ENCODE measurements around the gene CPT1B.
A peak's percentile ranks its signal among the peaks of the same experiment; 100 is the strongest.
"Not testable (repeated sequence)": the region's sequence is repeated elsewhere in the genome, so short reads cannot be mapped to it uniquely, and the experiment has no call there.

CPT1B gene

GRCh38 chr22:50525104-50525857, 52.9 kb downstream of the CPT1B start, which contains the start of gene SCO2:
Gene SCO2, minus strand, starts transcription at chr22:50525598. Its CDS starts 1,187 bp downstream, at chr22:50524411.
- peaks cover 19% of the 10 kb centered on the region for H3K36me3 ChIP-seq (ENCODE audit: control insufficient read depth, insufficient read depth, low read length)
- no peaks in the 10 kb centered on the region for H3K9me3 ChIP-seq (ENCODE audit: control insufficient read depth, low read length)
- no peaks in the 10 kb centered on the region for H3K27me3 ChIP-seq (ENCODE audit: control insufficient read depth, insufficient read depth, low read length)
- peaks cover 41% of the 10 kb centered on the region for H3K4me1 ChIP-seq (ENCODE audit: control insufficient read depth, insufficient read depth, low read length)
- H3K9ac ChIP-seq (ENCODE audit: low read length), result peak within 1 kb of the TSS; percentile 70
- peak within 1 kb of the TSS; percentile 50 for H3K4me3 ChIP-seq (ENCODE audit: low read length)

- Histone ChIP-seq H3K9me3 (ENCODE audit: control insufficient read depth, low read length) (no peaks in the 10 kb centered on the region), H3K27me3 (ENCODE audit: control insufficient read depth, insufficient read depth, low read length) (no peaks in the 10 kb centered on the region), H3K9ac (ENCODE audit: low read length) (peak overlapping the region; percentile 70), H3K36me3 (ENCODE audit: control insufficient read depth, insufficient read depth, low read length) (peaks cover 19% of the 10 kb centered on the region), H3K4me3 (ENCODE audit: low read length) (peak overlapping the region; percentile 50), H3K4me1 (ENCODE audit: control insufficient read depth, insufficient read depth, low read length) (peaks cover 39% of the 10 kb centered on the region)
Observed at GRCh38 chr22:50524676-50525103, 53.5 kb downstream of the CPT1B start.

- Histone ChIP-seq H3K4me3 (ENCODE audit: low read length) (peak overlapping the region; percentile 50), H3K36me3 (ENCODE audit: control insufficient read depth, insufficient read depth, low read length) (peaks cover 19% of the 10 kb centered on the region), H3K9ac (ENCODE audit: low read length) (peak overlapping the region; percentile 70), H3K9me3 (ENCODE audit: control insufficient read depth, low read length) (no peaks in the 10 kb centered on the region), H3K27me3 (ENCODE audit: control insufficient read depth, insufficient read depth, low read length) (no peaks in the 10 kb centered on the region), H3K4me1 (ENCODE audit: control insufficient read depth, insufficient read depth, low read length) (peaks cover 36% of the 10 kb centered on the region)
Observed at GRCh38 chr22:50523806-50524675, 54.2 kb downstream of the CPT1B start.

GRCh38 chr22:50523458-50523805, 54.8 kb downstream of the CPT1B start:
- peaks cover 36% of the 10 kb centered on the region for H3K4me1 ChIP-seq (ENCODE audit: control insufficient read depth, insufficient read depth, low read length)
- peaks cover 25% of the 10 kb centered on the region for H3K36me3 ChIP-seq (ENCODE audit: control insufficient read depth, insufficient read depth, low read length)
- H3K9me3 ChIP-seq (ENCODE audit: control insufficient read depth, low read length), result no peaks in the 10 kb centered on the region
- H3K27me3 ChIP-seq (ENCODE audit: control insufficient read depth, insufficient read depth, low read length), result no peaks in the 10 kb centered on the region
- H3K9ac ChIP-seq (ENCODE audit: low read length), result no peak overlapping the region
- no peak overlapping the region for H3K4me3 ChIP-seq (ENCODE audit: low read length)

GRCh38 chr22:50522806-50523438, 55.3 kb downstream of the CPT1B start:
- Histone ChIP-seq H3K36me3 (ENCODE audit: control insufficient read depth, insufficient read depth, low read length) (peaks cover 26% of the 10 kb centered on the region), H3K4me1 (ENCODE audit: control insufficient read depth, insufficient read depth, low read length) (peaks cover 36% of the 10 kb centered on the region), H3K4me3 (ENCODE audit: low read length) (no peak overlapping the region), H3K9ac (ENCODE audit: low read length) (no peak overlapping the region), H3K27me3 (ENCODE audit: control insufficient read depth, insufficient read depth, low read length) (no peaks in the 10 kb centered on the region), H3K9me3 (ENCODE audit: control insufficient read depth, low read length) (no peaks in the 10 kb centered on the region)

- peaks cover 34% of the 10 kb centered on the region for H3K4me1 ChIP-seq (ENCODE audit: control insufficient read depth, insufficient read depth, low read length)
- H3K36me3 ChIP-seq (ENCODE audit: control insufficient read depth, insufficient read depth, low read length), result peaks cover 26% of the 10 kb centered on the region
- no peaks in the 10 kb centered on the region for H3K9me3 ChIP-seq (ENCODE audit: control insufficient read depth, low read length)
- H3K9ac ChIP-seq (ENCODE audit: low read length), result no peak overlapping the region
- H3K27me3 ChIP-seq (ENCODE audit: control insufficient read depth, insufficient read depth, low read length), result no peaks in the 10 kb centered on the region
- H3K4me3 ChIP-seq (ENCODE audit: low read length), result no peak overlapping the region
Observed at GRCh38 chr22:50522208-50522805, 55.9 kb downstream of the CPT1B start.

- H3K27me3 ChIP-seq (ENCODE audit: control insufficient read depth, insufficient read depth, low read length), result no peaks in the 10 kb centered on the region
- H3K9ac ChIP-seq (ENCODE audit: low read length), result no peak overlapping the region
- peaks cover 28% of the 10 kb centered on the region for H3K4me1 ChIP-seq (ENCODE audit: control insufficient read depth, insufficient read depth, low read length)
- no peak overlapping the region for H3K4me3 ChIP-seq (ENCODE audit: low read length)
- H3K36me3 ChIP-seq (ENCODE audit: control insufficient read depth, insufficient read depth, low read length), result peaks cover 26% of the 10 kb centered on the region
- no peaks in the 10 kb centered on the region for H3K9me3 ChIP-seq (ENCODE audit: control insufficient read depth, low read length)
Observed at GRCh38 chr22:50521710-50522109, 56.5 kb downstream of the CPT1B start.

GRCh38 chr22:50520826-50521453, 57.3 kb downstream of the CPT1B start:
- Histone ChIP-seq H3K9me3 (ENCODE audit: control insufficient read depth, low read length) (no peaks in the 10 kb centered on the region), H3K27me3 (ENCODE audit: control insufficient read depth, insufficient read depth, low read length) (no peaks in the 10 kb centered on the region), H3K36me3 (ENCODE audit: control insufficient read depth, insufficient read depth, low read length) (peaks cover 26% of the 10 kb centered on the region), H3K9ac (ENCODE audit: low read length) (no peak overlapping the region), H3K4me1 (ENCODE audit: control insufficient read depth, insufficient read depth, low read length) (peaks cover 24% of the 10 kb centered on the region), H3K4me3 (ENCODE audit: low read length) (no peak overlapping the region)

GRCh38 chr22:50520184-50520583, 58.0 kb downstream of the CPT1B start:
- H3K9ac ChIP-seq (ENCODE audit: low read length); H3K27me3 ChIP-seq (ENCODE audit: control insufficient read depth, insufficient read depth, low read length): not testable (repeated sequence)
- H3K36me3 ChIP-seq (ENCODE audit: control insufficient read depth, insufficient read depth, low read length), result peaks cover 26% of the 10 kb centered on the region

GRCh38 chr22:50519151-50519550, 59.1 kb downstream of the CPT1B start:
- Histone ChIP-seq H3K4me3 (ENCODE audit: low read length) (no peak overlapping the region), H3K36me3 (ENCODE audit: control insufficient read depth, insufficient read depth, low read length) (peaks cover 26% of the 10 kb centered on the region), H3K27me3 (ENCODE audit: control insufficient read depth, insufficient read depth, low read length) (no peaks in the 10 kb centered on the region), H3K4me1 (ENCODE audit: control insufficient read depth, insufficient read depth, low read length) (peaks cover 14% of the 10 kb centered on the region), H3K9me3 (ENCODE audit: control insufficient read depth, low read length) (no peaks in the 10 kb centered on the region), H3K9ac (ENCODE audit: low read length) (no peak overlapping the region)

More at GRCh38 chr22:50520184-50520583, 58.0 kb downstream of the CPT1B start:
- H3K4me3 ChIP-seq (ENCODE audit: low read length); H3K9me3 ChIP-seq (ENCODE audit: control insufficient read depth, low read length): not testable (repeated sequence)
- peaks cover 24% of the 10 kb centered on the region for H3K4me1 ChIP-seq (ENCODE audit: control insufficient read depth, insufficient read depth, low read length)

Data from mucosa of stomach (tissue), 1 donor.